NCI-H2107 treated with DMSO at 0.1 percent for 48 hours (cell line): ENCODE measurements around the gene LTN1.

Experiments used
- DNase-seq: peaks from one replicate; lab custom pipeline; 2025; ENCODE audit not compliant: unreplicated experiment; lab: John Stamatoyannopoulos, UW

LTN1 gene

GRCh38 chr21:28883931-28884330 lies 108.7 kb downstream of the LTN1 start:
- no peak for DNase-seq

- no peak for DNase-seq
These were observed 110.3 kb downstream of the LTN1 start for GRCh38 chr21:28882345-28882744.
